ENCODE data around the gene CACNG5. TPM values are rescaled to one million over a fixed set of nuclear protein-coding genes. Genes with fewer than 3 reads are reported as not detected.

Gene CACNG5
- total RNA-seq, 6 experiments from 2014 or later = not detected

DNA sequence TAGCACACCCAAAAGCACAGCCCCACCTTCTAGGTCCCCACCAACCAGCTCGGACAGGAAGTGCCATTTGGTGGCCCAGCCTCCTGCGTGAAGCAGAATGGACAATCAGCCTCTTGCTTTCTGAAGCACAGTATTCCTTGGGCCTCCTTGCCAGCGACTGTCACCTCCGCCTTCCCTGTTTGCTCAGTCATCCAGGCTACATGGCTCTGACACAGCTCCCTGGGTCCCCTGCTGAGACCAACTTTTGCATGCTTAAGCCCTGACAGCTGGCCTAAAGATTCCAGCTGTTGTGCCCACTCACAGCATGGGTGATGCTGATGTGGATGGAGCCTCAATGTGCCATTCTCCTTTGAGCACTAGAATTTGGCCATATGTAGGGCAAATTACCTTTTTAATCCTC, 4.5 kb upstream of the CACNG5 start:
- DNase-seq (no peak), ATAC-seq (no peak)
- WGBS (ENCODE audit: insufficient coverage, low coverage, low lambda C conversion rate, missing lambda C conversion rate) = 0% methylated on average over 1 of the region's 4 CpGs
- no peak for TF ChIP-seq CTCF (IDR thresholded peaks at IDR 0.05)
- TF ChIP-seq POLR2A (IDR thresholded peaks at IDR 0.05) = no peak
- Histone ChIP-seq H3K4me3 (no peak overlapping the region), H3K9me3 (peaks cover 0 to 2% (median 0%) of the 10 kb centered on the region in 4 donors), H3K4me1 (no peaks in the 10 kb centered on the region), H3K27me3 (peaks cover 0 to 3% of the 10 kb centered on the region in 2 donors), H3K27ac (no peak overlapping the region), H3K36me3 (no peaks in the 10 kb centered on the region)
- intact Hi-C loops (cut with DNase I) = no loop called here

DNA sequence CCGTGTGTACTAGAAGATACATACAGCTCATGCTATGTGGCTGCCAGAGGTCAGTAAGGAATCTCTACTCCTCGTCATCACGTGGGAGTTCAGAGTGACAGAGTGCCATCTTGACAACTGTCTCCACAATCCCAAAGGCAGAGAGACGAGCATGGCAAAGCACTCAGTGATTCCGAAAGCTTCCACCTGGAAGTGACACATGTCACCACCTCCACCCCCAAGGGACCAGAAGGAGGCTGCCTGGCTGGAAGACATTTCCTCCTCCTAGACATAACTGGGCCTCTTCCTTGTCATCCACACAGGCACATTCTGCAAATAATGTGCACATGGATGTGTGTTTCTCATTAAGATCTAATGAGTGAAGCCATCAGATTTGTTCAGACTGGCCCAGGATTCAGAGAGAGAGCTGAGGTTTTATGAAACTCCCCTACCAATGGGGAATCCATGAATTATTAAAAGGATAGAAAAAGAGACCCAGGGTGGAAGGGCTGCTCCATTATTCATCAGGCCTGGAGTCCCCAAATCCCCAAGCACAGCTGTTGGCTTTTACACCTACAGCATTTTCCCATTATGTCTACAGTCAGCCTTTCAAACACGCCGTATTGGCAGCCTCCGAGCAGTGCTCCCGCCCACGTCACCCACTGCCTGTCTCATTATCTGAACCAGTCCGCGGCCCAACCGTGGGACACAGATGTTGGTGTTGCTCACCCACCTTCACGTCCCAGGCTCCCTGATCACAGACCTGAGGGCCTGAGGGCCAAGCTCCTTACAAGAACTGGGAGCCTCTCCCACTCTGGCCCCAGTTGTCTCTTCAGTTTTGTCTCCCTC, 3.3 kb upstream of the CACNG5 start:
- ATAC-seq (no peak), DNase-seq (no peak)
- Histone ChIP-seq H3K4me3 (no peak overlapping the region), H3K9me3 (peaks cover 0 to 2% (median 0%) of the 10 kb centered on the region in 4 donors), H3K4me1 (no peaks in the 10 kb centered on the region), H3K27me3 (peaks cover 0 to 3% of the 10 kb centered on the region in 2 donors), H3K36me3 (no peaks in the 10 kb centered on the region), H3K27ac (no peak overlapping the region)
- no peak for TF ChIP-seq CTCF (IDR thresholded peaks at IDR 0.05)
- TF ChIP-seq POLR2A (IDR thresholded peaks at IDR 0.05) = no peak
- intact Hi-C loops (cut with DNase I) = no loop called here
- 70% methylated on average over 14 of the region's 14 CpGs for WGBS (ENCODE audit: insufficient coverage, low coverage, low lambda C conversion rate, missing lambda C conversion rate)

DNA sequence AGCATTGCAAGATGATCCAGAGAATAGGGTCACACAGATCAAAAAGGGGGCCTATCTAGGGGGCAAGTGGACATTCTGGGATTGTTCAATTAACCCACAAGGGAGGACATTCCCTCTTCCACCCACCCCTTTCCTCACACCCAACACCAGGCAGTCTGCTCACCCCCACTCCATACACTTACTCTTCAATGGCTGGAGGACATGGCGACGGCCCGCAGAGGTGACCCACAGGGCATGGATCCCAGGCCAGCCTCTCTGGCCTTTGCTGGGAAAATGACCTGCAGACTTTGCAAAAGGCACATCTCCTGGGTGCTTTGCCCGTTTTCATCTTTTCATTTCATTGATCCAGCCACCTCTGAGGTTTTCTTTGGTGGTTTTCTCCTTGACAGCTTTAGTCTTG, 1.7 kb upstream of the CACNG5 start:
- no peaks in the 10 kb centered on the region for H3K4me1 ChIP-seq
- DNase-seq (no peak), ATAC-seq (no peak)
- WGBS (ENCODE audit: insufficient coverage, low coverage, low lambda C conversion rate, missing lambda C conversion rate) = 65% methylated on average over 4 of the region's 4 CpGs
- TF ChIP-seq CTCF (IDR thresholded peaks at IDR 0.05) (no peak), POLR2A (IDR thresholded peaks at IDR 0.05) (no peak)
- no peak overlapping the region for H3K4me3 ChIP-seq
- H3K36me3 ChIP-seq = no peaks in the 10 kb centered on the region
- no peaks in the 10 kb centered on the region for H3K9me3 ChIP-seq
- peaks cover 0 to 3% of the 10 kb centered on the region in 2 donors for H3K27me3 ChIP-seq
- no peak overlapping the region for H3K27ac ChIP-seq
- intact Hi-C loops (cut with DNase I) = no loop called here

GRCh38 chr17:66834426-66834918, 445 bp upstream of the CACNG5 start:
- Histone ChIP-seq H3K9me3 (no peaks in the 10 kb centered on the region), H3K4me3 (no peak overlapping the region), H3K27ac (no peak overlapping the region), H3K36me3 (no peaks in the 10 kb centered on the region), H3K27me3 (peaks cover 0 to 3% of the 10 kb centered on the region in 2 donors), H3K4me1 (no peaks in the 10 kb centered on the region)
- WGBS (ENCODE audit: insufficient coverage, low coverage, low lambda C conversion rate, missing lambda C conversion rate) = 65% methylated on average over 2 of the region's 7 CpGs
- ATAC-seq (no peak), DNase-seq (no peak)
- TF ChIP-seq POLR2A (IDR thresholded peaks at IDR 0.05) = no peak
- no peak for TF ChIP-seq CTCF (IDR thresholded peaks at IDR 0.05)
- intact Hi-C loops (cut with DNase I) = no loop called here

Data from right lobe of liver (tissue), 6 donors.